HepG2 (cell line): ENCODE data around the gene MBLAC1. TPM values are rescaled to one million over a fixed set of nuclear protein-coding genes. Genes with fewer than 3 reads are reported as not detected.

Experiments used
- BORCS8-MEF2B ChIP-seq: sonication (generic); formaldehyde crosslinking; IDR thresholded peaks from 2 replicates; pipeline ENCODE4 v1.8.0; 2022; ENCODE audit warnings: mild to moderate bottlenecking, missing genetic modification reagents
- DNMT1 ChIP-seq: sonication (generic); formaldehyde crosslinking; IDR thresholded peaks from 2 replicates; pipeline ENCODE4 v1.5.1; 2020; ENCODE audit warnings: mild to moderate bottlenecking, missing genetic modification reagents
- FIP1L1 ChIP-seq: fragments of 200-400 bp; formaldehyde crosslinking; IDR thresholded peaks from 2 replicates; pipeline ENCODE4 v1.6.1; 2018; ENCODE audit warnings: low read depth, mild to moderate bottlenecking, low read length, moderate library complexity, borderline replicate concordance; ENCODE audit not compliant: insufficient read depth
- MAFF ChIP-seq: IDR thresholded peaks from 2 replicates; pipeline ENCODE4 v1.6.1; 2011; ENCODE audit warnings: low read depth, low read length, improper control_type of control experiment
- NCOA1 ChIP-seq: sonication (generic); formaldehyde crosslinking; IDR thresholded peaks from 2 replicates; pipeline ENCODE4 v1.9.0; 2021; ENCODE audit warnings: missing genetic modification reagents
- PAX8 ChIP-seq: sonication (generic); formaldehyde crosslinking; IDR thresholded peaks from 2 replicates; pipeline ENCODE4 v1.8.0; 2022; ENCODE audit warnings: mild to moderate bottlenecking, missing genetic modification reagents, borderline replicate concordance
- PITX1 ChIP-seq: sonication (generic); formaldehyde crosslinking; IDR thresholded peaks from 2 replicates; pipeline ENCODE4 v1.5.1; 2020; ENCODE audit warnings: mild to moderate bottlenecking, missing genetic modification reagents
- RARG ChIP-seq: sonication (generic); formaldehyde crosslinking; IDR thresholded peaks from 2 replicates; pipeline ENCODE4 v1.4.0; 2020; ENCODE audit warnings: low read depth, mild to moderate bottlenecking, missing genetic modification reagents
- REL ChIP-seq: sonication (generic); formaldehyde crosslinking; conservative IDR thresholded peaks from 2 replicates; pipeline ENCODE4 v1.8.0; 2022; ENCODE audit warnings: mild to moderate bottlenecking, missing genetic modification reagents, moderate library complexity
- SOX6 ChIP-seq, 2 experiments: fragments of 450-650 bp in 1 of 2; sonication (generic) in 1 of 2; formaldehyde crosslinking in 1 of 2; IDR thresholded peaks; 2 replicates each; pipeline versions ENCODE4 v1.4.0 to v1.6.1; 2017 to 2020; ENCODE audit warnings: antibody characterized with exemption in 1 of 2, mild to moderate bottlenecking in 1 of 2, missing genetic modification reagents in 1 of 2
- SP4 ChIP-seq: sonication (generic); formaldehyde crosslinking; IDR thresholded peaks from 2 replicates; pipeline ENCODE4 v1.8.1; 2023; ENCODE audit warnings: mild to moderate bottlenecking, missing genetic modification reagents
- TBX3 ChIP-seq: fragments of 450-650 bp; IDR thresholded peaks from 2 replicates; pipeline ENCODE4 v1.6.1; 2017; ENCODE audit warnings: antibody characterized with exemption, mild to moderate bottlenecking, inconsistent platforms, borderline replicate concordance
- USF2 ChIP-seq, 2 experiments: sonication (generic) in 1 of 2; formaldehyde crosslinking in 1 of 2; IDR thresholded peaks; 2 replicates each; pipeline versions ENCODE4 v1.5.1 to v1.6.1; 2011 to 2020; ENCODE audit warnings: borderline replicate concordance in 1 of 2, low read depth in 1 of 2, low read length in 1 of 2, mild to moderate bottlenecking in 1 of 2, missing genetic modification reagents in 1 of 2, moderate library complexity in 1 of 2
- ZFP62 ChIP-seq: sonication (generic); formaldehyde crosslinking; IDR thresholded peaks from 2 replicates; pipeline ENCODE4 v1.4.0; 2020; ENCODE audit warnings: missing genetic modification reagents
- ZNF224 ChIP-seq: sonication (generic); formaldehyde crosslinking; IDR thresholded peaks from 2 replicates; pipeline ENCODE4 v1.5.0; 2020; ENCODE audit warnings: mild to moderate bottlenecking, missing genetic modification reagents
- ZNF24 ChIP-seq: fragments of 450-650 bp; IDR thresholded peaks from 2 replicates; pipeline ENCODE4 v1.6.1; 2017; ENCODE audit warnings: antibody characterized with exemption, mild to moderate bottlenecking
- ZNF484 ChIP-seq: sonication (generic); formaldehyde crosslinking; IDR thresholded peaks from 2 replicates; pipeline ENCODE4 v1.5.1; 2020; ENCODE audit warnings: mild to moderate bottlenecking, low read depth, missing genetic modification reagents, borderline replicate concordance
- ZNF589 ChIP-seq: sonication (generic); formaldehyde crosslinking; conservative IDR thresholded peaks from 2 replicates; pipeline ENCODE4 v1.8.0; 2022; ENCODE audit warnings: mild to moderate bottlenecking, moderate library complexity, missing genetic modification reagents
- ZNF614 ChIP-seq: IDR thresholded peaks from 2 replicates; pipeline ENCODE4 v1.6.1; 2018; ENCODE audit warnings: missing biosample characterization, missing genetic modification reagents, inconsistent platforms, borderline replicate concordance
- ZNF652 ChIP-seq: IDR thresholded peaks from 2 replicates; pipeline ENCODE4 v1.6.1; 2016; ENCODE audit warnings: low read depth, borderline replicate concordance
- ZNF703 ChIP-seq: sonication (generic); formaldehyde crosslinking; IDR thresholded peaks from 2 replicates; pipeline ENCODE4 v1.5.1; 2020; ENCODE audit warnings: missing genetic modification reagents, mild to moderate bottlenecking, moderate library complexity, borderline replicate concordance
- ZNF781 ChIP-seq: sonication (generic); formaldehyde crosslinking; IDR thresholded peaks from 2 replicates; pipeline ENCODE4 v1.5.1; 2020; ENCODE audit warnings: borderline replicate concordance, mild to moderate bottlenecking, missing genetic modification reagents; ENCODE audit errors: not compliant biosample characterization
- polyA plus RNA-seq, 8 experiments: library from polyadenylated mRNA; depleted of rRNA in 3 of 8; stranded (reverse) in 7 of 8; unstranded in 1 of 8; fragments of >200 nt; fragmentation: Illumina TruSeq in 4 of 8; extraction: Trizol in 4 of 8; gene quantifications; 2 replicates each; pipeline versions ENCODE4 v1.2.1 to v1.2.3, GENCODE V29; 2011 to 2016; ENCODE audit warnings: low read depth in 4 of 8, missing spikeins in 1 of 8, mixed read lengths in 1 of 8; ENCODE audit not compliant: insufficient read depth in 1 of 8
- total RNA-seq, 5 experiments: library from RNA; depleted of rRNA; stranded (reverse); fragments of >200 nt; fragmentation: Illumina TruSeq; extraction: Trizol; gene quantifications; 2 replicates each; pipeline ENCODE4 v1.2.3, GENCODE V29; 2016; ENCODE audit warnings: low read depth in 1 of 5
- TF ChIP-seq, protein P1 (sequence below): sonication (generic); formaldehyde crosslinking; IDR thresholded peaks from 2 replicates; pipeline ENCODE4 v1.5.1; 2020; ENCODE audit warnings: mild to moderate bottlenecking, missing genetic modification reagents, borderline replicate concordance
- TF ChIP-seq, protein P2 (sequence below): sonication (generic); formaldehyde crosslinking; IDR thresholded peaks from 2 replicates; pipeline ENCODE4 v1.4.0; 2020; ENCODE audit warnings: low read depth, mild to moderate bottlenecking, missing genetic modification reagents

MBLAC1 gene
- total and polyA plus RNA-seq, 2 of the 13 experiments (the other 11 are each of a cell fraction or from before 2014, with no cell fraction given) = 0.79 to 2.1 TPM

- no peak for TF ChIP-seq NCOA1 (CRISPR knock-in tag)
- no peak for TF ChIP-seq FIP1L1
- no peak for TF ChIP-seq ZNF614 (CRISPR knock-in tag)
- TF ChIP-seq USF2 (IDR thresholded peaks at IDR 0.05; ENCODE audit: low read depth, low read length) = no peak
- TF ChIP-seq USF2 (CRISPR knock-in tag; IDR thresholded peaks at IDR 0.05; ENCODE audit: borderline replicate concordance) = no peak; the same call in 1 of the 2 replicates
- no peak for TF ChIP-seq ZNF24
- no peak for TF ChIP-seq ZNF589 (CRISPR knock-in tag)
- TF ChIP-seq BORCS8-MEF2B (CRISPR knock-in tag) = no peak
- peak; percentile 73; the same call in 1 of the 2 replicates for TF ChIP-seq ZNF224 (CRISPR knock-in tag)
- TF ChIP-seq ZNF703 (CRISPR knock-in tag) = no peak
- no peak for TF ChIP-seq TBX3
- TF ChIP-seq, protein P1, sequence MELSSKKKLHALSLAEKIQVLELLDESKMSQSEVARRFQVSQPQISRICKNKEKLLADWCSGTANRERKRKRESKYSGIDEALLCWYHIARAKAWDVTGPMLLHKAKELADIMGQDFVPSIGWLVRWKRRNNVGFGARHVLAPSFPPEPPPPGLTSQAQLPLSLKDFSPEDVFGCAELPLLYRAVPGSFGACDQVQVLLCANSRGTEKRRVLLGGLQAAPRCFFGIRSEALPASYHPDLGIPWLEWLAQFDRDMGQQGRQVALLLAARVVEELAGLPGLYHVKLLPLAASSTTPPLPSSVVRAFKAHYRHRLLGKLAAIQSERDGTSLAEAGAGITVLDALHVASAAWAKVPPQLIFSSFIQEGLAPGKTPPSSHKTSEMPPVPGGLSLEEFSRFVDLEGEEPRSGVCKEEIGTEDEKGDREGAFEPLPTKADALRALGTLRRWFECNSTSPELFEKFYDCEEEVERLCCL (CRISPR knock-in tag) = no peak
- TF ChIP-seq DNMT1 (CRISPR knock-in tag) = no peak
- no peak for TF ChIP-seq ZFP62 (CRISPR knock-in tag)
- TF ChIP-seq MAFF = no peak
- TF ChIP-seq, protein P2, sequence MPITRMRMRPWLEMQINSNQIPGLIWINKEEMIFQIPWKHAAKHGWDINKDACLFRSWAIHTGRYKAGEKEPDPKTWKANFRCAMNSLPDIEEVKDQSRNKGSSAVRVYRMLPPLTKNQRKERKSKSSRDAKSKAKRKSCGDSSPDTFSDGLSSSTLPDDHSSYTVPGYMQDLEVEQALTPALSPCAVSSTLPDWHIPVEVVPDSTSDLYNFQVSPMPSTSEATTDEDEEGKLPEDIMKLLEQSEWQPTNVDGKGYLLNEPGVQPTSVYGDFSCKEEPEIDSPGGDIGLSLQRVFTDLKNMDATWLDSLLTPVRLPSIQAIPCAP (CRISPR knock-in tag) = no peak
- TF ChIP-seq SOX6 (IDR thresholded peaks at IDR 0.05) = no peak
- TF ChIP-seq SOX6 (CRISPR knock-in tag; IDR thresholded peaks at IDR 0.05) = no peak
- no peak for TF ChIP-seq PAX8 (CRISPR knock-in tag)
- TF ChIP-seq ZNF652 (CRISPR knock-in tag) = no peak
- TF ChIP-seq ZNF484 (CRISPR knock-in tag) = no peak
- no peak for TF ChIP-seq REL (CRISPR knock-in tag)
- no peak for TF ChIP-seq SP4 (CRISPR knock-in tag)
- no peak for TF ChIP-seq ZNF781 (CRISPR knock-in tag)
- no peak for TF ChIP-seq PITX1 (CRISPR knock-in tag)
- no peak for TF ChIP-seq RARG
Observed at GRCh38 chr7:100148225-100148558, 21.4 kb downstream of the MBLAC1 start (continued).
